Renal cortical epithelial cell (primary cell): Measurements from ENCODE around the gene PRM3. TPM values are rescaled to one million over a fixed set of nuclear protein-coding genes. Genes with fewer than 3 reads are reported as not detected.

Source experiments
- DNase-seq: peaks from one replicate; pipeline ENCODE4 v3.0.0-alpha.2; 2011; ENCODE audit warnings: low read depth
- total RNA-seq: library from RNA; depleted of rRNA; stranded (reverse); fragments of >200 nt; gene quantifications from 2 replicates; pipeline ENCODE4 v1.2.3, GENCODE V29; 2014

Gene PRM3
- total RNA-seq, 1 donor from 2014 or later: not detected

DNA sequence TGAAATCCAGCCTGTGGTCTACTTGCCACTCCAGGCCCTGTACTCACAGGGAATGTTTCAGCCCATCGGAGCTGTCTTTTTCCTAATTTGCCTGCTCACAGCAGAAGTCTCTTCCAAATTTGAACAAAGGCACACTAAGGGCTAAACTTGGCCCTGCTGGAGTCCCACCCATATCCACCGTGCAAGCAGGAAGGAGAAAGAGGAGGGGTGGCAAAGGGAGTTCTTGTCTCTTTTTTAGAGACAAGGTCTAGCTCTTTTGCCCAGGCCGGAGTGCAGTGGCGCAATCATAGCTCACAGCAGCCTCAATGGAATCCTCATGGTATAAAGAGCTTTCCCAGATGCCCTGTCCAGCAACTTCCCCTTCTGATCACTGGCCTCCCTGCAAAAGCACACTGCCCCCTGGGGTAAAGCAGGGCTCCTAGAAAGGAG is 10.4 kb upstream of the PRM3 start:
- no peak for DNase-seq

DNA sequence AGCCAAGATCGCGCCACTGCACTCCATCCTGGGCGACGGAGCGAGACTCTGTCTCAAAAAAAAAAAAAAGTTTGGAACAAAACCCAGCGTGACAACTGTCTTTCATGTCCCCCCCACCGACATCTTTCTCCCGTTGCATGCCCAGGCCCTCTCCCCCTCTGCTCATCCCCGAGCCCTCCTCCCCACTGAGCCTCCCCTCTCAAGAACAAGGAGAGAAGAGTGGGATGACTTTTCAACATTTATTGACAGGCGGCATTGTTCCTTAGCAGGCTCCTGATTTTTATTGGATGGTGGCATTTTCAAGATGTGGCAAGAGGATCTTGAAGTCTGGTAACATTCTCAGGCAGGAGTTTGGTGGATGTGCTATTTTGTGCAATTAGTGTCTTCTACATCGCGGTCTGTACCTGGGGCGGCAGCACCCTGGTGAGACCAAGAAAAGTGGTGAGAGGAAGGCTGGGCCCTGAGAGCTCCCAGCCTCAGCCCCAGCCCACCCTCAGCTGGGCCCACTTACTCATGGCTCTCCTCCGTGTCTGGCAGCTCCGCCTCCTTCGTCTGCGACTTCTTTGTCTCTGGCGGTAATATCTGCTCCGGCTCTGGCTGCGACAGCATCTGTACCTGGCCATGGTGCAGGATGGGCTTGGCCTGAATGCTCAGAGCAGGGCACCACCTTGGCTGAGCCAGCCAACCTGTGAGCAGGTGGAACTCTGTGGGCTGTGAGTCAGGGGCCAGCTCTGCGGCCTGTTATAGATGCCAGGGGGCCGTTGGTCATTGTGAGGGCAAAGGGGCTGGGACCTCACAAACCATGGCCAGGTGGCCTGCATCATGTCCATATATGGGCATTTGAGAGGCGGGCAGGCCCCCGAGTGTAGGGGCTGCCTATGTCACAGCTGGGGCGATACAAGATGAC is 7.4 kb upstream of the PRM3 start, which contains the start of gene PRM1:
PRM1 (minus strand) TSS at position 715 of the 907 bp plus-strand sequence; CDS start at position 623, 92 bp downstream.
- DNase-seq: no peak

DNA sequence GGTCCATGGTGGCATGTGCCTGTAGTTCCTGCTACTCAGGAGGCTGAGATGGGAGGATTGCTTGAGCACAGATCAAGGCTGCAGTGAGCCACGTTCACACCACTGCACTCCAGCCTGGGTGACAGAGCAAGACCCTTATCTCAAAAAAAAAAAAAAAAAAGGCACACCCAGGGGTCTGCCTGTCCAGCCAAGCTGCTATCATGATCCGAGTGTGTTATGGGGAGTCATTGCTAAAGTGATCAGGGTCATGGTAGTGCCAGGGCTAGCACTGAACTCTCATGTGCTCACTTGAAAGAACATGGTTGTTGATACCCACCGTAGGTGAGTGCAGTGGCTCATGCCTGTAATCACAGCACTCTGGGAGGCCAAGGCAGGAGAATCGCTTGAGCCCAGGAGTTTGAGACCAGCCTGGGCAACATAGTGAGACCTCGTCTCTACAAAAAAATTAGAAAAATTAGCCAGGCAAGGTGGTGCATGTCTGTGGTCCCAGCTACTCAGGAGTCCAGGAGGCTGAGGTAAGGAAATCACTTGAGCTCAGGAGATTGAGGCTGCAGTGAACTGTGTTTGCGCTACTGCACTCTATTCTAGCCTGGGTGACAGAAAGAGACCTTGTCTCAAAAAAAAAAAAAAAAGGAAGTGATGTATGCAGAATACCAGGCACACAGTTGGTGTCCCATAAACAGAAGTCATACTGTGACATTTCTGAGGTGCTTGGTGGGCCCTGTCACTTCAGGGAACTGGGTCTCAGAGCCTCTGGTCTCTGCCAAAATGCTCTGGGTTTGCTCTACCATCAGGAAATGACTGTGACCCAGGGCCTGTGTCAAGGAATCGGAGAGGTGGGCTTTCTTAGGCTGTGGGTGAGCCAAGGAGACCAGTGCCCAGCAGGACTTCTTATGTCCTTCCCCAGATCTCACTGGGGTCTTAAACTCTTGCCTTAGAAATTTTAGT is 5.5 kb upstream of the PRM3 start:
- DNase-seq: no peak

DNA sequence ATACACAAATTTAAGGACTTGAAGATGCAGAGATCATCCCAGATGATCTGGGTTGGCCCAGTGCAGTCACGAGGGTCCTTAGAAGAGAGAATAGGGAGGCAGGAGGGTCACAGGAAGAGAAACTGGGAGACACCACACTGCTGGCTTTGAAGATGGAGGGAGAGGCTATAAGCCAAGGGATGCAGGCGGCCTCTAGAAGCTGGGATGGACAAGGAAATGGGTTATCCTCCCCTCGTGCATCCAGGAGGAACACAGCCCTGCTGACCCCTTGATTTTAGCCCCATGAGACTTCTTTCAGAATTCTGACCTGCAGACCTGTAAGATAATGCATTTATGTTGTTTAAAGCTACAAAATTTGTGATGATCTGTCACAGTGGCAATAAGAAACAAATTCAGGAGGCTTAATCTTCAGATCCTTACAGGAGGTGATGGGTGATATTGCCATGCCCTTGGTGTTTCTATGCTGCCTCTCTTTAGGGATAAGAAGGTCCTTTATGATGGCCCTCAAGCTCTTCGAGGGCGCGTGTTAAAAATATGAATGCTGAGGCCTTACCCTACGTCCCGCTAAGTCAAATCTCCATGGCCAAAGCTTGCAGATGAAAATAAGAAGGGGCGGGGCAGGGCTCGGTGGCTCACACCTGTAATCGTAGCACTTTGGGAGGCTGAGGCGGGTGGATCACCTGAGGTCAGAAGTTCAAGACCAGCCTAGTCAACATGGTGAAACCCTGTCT is 4.3 kb upstream of the PRM3 start:
- DNase-seq: no peak

DNA sequence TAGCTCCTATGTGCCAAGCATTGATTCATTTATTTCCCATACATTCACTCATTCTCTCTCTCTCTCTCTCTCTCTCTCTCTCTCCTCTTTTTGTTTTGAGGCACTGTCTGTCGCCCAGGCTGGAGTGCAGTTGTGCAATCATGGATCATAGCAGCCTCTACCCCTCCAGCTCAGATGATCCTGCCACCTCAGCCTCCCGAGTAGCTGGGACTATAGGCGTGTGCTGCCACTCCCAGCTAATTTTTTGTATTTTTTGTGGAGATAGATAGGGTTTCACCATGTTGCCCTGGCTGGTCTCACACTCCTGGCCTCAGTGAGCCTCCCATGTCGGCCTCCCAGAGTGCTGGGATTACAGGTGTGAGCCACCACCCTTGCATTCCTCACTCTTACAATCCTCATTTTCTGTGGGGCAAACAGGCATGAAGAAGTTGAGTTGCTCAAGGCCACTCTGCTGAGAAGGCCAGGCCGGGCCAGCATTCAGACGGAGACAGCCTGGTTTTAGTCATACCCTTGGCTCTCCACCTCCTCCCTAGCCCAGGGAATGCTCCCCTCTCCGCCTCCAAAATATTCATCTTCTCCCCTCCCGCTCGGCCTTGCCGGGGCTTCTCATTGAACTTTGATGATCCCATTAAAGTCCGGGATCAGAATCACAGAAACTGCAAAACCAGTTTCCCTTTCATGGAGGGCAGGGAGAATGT is 3.6 kb upstream of the PRM3 start:
- no peak for DNase-seq

DNA sequence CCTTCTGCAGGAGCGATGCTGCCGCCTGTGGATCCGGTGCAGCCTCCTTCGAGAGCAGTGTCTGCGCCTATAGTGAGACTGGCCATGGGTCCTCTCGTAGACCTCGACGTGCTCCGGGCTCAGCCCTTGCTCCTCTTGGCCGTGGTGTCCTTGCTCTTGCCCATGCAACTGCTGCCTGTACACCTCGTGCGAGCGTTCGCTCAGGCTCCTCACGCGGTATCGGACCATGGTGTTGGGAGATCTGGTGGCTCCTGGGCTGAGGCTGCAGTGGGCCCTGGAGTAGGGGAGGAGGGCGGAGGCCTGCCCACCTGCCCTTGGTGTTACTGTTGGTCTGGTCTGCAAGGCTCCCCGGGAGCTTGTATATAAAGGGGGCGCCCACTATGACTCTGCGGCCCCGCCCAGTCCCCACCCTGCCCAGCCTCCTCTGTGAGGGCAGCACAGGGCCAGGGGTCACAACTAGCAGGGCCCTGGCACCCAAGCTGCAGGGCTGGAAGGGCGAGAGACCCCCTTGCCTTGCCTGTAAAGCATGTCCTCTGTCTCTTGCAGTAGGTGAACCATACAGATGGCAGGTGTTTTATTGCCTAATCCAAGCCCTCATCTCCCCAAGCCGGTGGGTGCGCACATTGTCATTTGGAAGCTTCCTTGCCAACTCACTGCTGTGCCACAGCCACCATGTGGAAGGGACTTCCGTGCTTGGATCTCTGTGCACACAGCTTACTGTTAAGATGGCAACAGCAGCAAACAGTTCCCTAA is 2.9 kb upstream of the PRM3 start, which contains the start of gene PRM2:
PRM2 (minus strand) TSS at position 338 of the 753 bp plus-strand sequence; CDS start at position 228, 110 bp downstream.
- no peak for DNase-seq

DNA sequence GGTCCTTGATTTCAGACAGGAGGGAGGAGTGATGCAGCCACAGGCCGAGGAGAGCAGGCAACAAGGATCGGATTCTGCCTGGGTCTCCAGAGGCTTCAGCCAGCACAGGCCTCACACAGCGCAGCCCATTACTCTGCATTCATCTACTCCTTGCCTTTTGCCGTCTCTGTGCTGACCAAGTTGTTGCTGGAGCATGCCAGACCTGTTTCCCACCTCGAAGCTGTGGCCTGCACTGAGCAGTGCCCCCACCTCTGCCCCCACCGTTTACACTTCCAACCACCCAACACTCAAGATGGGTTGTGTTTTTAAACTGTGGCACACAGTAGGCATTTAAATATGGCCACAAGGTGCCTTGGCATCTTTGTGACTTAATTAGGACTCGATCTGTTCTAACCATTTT is 1.5 kb upstream of the PRM3 start:
- DNase-seq: no peak

DNA sequence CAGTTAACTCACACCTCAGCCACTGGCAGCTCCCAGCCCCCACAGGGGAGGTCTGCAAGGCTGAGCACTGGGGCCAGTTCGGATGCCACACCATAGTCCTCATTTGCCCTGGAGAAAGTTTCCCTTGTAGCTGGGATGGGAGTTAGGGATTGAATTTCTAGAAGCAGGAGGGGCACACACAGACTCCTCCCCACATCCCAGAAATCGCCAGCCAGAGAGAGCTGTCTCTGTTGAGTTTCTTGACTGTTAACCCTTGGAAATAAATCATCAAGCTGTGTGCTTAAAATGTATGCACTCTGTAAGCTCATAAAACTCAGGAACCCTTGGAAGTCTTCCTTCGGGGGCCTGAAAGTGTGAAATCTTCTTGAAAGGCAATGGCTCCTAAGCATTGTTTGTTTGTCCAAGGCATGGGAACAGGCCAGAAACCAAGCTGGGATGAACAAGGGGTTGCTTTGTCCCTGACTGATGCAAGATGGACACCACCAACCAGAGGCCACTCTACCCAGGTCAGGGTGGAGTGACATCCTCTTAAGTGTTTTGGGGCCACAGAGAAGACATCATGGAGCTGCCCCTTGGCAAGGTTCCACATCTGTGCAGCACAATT is 394 bp upstream of the PRM3 start:
- no peak for DNase-seq

DNA sequence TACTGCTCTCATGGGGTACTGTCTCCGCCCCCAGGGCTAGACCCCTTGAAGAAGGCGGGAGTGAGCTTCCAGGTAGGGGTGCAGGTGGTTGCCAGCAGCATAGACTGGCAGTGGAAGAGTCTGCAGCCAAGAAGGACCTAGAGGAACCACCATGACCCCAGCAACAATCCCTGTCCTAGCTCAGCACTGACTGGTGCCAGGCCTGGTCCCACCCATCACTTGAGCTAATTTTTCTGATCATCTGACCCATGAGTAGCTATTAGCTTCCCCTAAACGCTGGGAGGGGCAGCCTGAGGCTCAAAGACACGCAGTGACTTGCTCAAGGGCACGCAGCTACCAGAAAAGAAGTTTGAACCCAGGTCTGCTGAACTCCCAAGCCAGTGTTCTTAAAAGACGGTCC is 945 bp downstream of the PRM3 start:
- DNase-seq: no peak

DNA sequence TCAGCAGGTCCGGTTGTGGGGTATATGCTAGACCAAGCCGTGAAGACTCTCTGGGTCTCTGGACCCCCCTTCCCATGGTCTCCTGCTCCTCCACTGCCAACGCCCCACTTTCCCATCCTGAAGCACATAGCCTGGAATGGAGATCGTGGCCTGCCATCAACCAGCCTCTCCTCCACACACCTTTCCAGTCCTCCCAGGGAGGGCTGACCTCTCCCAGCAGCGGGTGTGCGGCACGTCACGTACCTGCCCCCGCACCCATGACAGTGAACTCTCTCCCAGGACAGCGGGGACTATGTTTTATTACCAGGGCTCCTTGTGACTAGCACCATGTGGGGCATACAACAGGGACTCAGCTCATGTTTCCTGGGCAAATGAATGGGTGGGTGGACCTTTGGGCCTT is 1.8 kb downstream of the PRM3 start:
- no peak for DNase-seq

DNA sequence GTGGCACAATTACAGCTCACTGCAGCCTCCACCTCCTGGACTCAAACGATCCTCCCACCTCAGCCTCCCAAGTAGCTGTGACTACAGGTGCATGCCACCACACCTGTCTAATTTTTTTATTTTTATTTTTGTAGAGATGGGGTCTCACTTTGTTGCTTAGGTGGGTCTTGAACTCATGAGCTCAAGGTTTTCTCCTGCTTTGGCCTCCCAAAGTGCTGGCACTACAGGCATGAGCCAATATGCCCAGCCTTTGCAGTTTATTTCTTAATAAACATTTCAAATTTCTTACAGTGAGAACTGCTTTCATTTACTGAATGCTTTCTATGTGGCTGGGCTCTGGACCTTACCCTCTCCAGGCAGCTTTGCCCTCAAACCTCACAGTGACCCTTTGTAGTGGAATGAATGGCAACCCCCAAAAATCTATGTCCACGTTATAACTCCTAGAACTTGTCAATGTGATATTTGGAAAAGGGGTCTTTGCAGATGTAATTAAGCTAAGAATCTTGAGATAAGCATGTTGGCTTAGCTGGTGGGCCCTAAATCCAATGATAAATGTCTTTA is 2.7 kb downstream of the PRM3 start:
- no peak for DNase-seq

DNA sequence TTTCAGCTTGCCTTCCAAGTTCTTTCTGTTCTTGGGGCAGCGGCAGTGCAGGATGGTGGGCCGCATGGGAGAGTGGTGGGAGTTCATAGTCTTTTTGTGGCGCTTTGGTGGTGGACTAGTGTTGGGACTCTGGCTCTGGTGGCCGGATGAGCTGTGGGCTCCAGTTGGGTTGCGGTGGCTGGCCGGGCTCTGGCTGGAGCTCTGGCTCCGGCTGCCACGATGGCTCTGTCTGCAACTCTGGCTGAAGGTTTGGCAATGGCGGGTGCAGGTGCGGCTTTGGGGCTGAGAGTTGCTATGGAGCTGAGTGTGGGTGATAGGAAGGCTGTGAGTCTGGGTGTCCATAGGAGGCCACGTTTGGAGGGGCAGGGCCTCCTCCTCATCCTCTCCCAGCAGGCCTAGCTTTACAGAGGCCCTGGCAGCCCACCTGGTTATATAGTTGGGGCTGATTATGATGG is 4.5 kb downstream of the PRM3 start, which contains the start of gene TNP2:
TNP2 (minus strand) TSS at position 405 of the 455 bp plus-strand sequence; CDS start at position 342, 63 bp downstream.
- no peak for DNase-seq

DNA sequence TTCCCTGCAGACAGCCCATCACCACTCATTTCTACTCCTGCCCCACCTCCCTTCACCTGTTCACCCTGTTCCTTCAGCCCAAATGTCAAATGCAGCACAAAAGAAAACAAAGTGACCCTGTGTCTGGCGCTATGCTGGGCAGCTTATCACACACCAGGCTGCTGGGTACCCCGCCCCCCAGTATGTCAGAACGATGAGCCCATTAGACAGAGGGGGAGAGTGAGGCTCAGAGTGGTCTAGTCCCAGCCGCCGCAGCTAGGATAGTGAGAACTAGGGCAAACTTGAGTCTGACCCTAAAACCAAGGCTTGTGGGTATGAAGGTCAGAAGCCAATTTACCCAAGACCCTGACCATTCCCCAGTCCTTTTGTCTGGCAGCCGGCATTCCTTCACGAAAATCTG is 8.3 kb downstream of the PRM3 start:
- DNase-seq: no peak

DNA sequence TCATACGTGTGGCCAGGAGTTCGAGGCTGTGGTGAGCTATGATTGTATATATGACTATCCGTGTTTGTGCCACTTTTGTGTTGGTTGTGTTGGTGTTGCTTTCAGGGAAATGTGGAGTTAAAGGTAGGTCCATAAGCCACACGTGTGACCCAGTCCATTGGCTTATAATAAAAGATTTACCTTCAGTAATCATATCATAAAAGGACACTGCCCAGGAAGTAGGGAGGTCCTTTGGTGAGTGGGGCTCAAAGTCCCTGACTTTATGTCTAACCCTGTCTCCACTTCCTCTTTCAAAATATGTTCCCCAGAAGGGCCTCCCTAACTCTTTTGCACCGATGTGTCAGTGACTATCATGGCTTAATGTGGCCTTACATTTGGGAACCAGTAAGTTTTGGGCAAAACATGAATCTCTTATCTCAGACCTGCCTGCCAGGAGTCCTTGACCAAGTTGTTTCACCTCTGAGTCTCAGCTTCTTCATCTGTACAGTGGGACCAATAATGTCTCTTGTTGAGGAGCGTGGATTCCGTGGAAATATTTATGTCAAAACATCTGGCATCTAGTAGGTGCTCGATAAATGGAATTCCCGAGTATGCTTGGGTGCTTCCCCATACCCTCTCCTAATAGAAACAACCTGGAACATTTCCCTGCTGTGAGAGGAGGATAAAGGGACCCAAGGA is 9.1 kb downstream of the PRM3 start:
- no peak for DNase-seq

DNA sequence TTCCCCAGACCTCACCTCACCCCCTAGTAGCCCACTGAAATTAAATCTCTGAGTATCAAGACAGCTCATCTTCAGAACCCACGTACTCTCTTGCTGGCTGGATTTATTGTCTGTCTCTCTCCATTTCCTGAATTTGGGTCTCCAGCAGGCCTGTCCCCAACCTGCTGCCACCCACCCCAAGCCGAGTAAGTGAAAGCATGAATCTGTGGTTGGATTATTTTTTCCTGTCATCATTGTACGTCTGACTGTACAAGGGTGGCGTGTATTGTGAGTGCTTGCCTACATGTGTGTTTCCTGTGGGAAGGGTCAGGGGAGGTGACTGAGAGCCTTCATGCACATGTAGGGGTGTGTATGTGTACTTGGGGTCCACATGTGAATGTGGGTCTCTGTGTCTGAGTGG is 9.7 kb downstream of the PRM3 start:
- no peak for DNase-seq

DNA sequence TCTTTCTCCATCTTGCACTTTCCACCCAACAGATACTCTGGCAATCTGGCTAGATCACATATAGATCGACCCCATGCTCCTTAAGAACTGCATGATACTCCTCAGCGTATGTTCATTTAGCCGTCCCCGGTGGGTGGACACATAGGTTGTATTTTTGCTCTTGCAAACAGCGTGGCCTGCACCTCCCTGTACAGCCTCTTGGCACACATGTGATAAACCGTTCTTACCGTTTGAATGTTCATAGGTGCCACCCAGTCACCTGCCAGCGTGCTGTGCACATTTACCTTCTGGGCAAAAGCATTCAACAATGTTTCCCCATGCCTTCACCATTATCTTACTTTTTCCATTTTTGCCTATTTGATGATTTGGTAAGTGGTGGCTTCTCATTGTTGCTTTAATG is 10.5 kb downstream of the PRM3 start:
- no peak for DNase-seq

DNA sequence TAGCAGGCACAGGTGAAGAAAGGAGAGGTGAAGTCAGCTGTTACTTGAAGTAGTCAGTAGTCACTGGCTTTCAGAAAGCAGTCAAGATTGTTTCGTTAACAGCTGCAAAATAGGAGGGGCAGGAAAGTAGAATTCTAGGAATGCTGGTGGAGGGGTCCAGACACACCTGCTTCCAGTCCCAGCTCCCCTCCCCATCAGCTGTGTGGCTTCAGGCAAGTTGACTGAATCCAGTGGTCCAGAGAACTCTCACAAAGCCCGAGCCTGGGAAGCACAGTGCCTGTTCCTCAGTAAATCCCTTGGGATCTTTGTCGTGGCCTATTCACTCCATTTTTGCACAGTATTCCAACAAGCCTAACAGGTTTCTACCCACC is 12.8 kb downstream of the PRM3 start:
- no peak for DNase-seq

DNA sequence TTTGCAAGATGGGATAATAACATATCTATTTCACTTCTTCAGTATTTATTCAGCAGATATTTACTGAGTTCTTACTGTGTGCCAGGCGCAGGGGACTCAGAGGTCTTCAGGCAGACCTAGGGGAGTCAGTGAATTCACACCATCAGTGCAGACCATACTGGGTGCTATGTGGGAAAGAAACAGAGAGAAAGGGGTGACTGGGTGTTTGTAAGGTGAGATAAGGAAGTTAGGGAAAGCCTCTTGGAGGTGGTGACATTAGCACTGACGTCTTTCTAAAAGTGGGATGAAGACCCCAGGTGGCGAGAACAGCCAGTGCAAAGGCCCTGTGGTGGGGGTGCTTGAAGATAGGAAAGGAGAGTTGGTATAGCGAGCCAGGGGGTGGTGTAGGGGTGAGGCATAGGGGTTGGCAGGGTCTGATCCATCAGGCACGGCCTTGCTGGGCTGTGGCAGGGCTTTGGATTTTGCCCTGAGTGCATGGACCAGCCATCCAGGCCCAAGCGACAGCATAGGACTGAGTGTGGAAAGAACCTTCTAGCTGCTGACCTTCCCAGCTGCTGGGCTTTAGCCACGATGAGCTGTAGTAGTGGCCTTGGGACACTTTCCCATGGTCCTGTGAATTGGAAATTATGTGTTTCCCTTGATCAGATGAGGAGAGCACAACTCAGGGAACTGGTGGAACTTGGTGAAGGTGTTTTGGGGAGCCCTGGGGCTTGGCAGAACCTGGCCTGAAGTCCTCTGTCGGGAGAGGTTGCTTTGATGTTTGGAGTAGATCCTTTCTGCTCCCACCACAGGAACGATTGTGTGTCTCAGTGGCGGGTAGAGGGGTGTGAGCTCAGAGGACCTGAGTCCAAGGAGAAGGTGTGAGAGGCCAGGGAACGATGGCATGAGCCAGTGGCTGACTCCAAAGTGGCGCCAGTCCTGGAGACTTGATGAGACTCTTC is 13.5 kb downstream of the PRM3 start:
- no peak for DNase-seq
